ENCODE data around the gene MPC1L.
"Not testable (repeated sequence)": the region's sequence is repeated elsewhere in the genome, so short reads cannot be mapped to it uniquely, and the experiment has no call there.

The MPC1L gene

DNA sequence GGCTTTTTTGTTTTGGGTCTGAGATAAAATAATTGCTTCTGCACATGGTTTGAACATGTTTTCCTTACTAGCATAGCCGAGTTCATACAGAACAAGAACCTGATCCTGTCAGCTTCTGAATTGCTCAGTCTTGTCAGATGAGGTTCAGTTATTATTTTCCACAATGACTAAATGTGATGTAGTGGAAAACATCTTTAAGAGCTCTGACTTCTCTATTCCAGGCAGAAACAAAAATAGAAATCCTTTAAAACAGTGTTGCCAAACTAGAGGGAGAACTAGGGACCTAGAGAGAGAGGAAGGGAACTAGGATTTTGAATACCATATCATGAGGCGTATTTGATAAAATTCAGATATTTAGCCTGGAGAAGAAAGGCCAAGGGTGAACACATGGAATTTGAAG lies 40.4 kb upstream of the MPC1L start:
- Histone ChIP-seq H3K27ac (ENCODE audit: low read depth, low read length) (no peak overlapping the region), H3K9me3 (ENCODE audit: control insufficient read depth, insufficient read depth, low read depth, low read length) (peaks cover 3% of the 10 kb centered on the region; the same call in 1 of the 2 replicates), H3K9ac (ENCODE audit: low read length) (no peak overlapping the region)

DNA sequence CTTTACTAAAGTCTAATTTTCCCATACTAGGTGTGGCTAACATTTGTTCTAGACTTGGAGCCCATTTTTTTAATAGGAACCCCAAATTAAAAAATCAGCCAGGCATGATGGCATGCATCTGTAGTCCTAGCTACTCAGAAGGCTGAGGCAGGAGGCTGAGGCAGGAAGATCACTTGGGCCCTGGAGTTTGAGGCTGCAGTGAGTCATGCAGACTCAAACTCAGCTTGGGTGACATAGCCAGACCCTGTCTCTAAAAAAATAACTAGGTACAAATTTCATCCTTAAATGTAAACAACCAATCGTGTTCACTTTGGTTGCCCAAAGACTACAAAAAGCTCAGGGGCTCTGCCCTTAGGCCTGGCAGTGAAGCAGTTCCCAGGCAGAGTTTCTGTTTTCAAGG lies 35.6 kb upstream of the MPC1L start:
- not testable (repeated sequence) for H3K4me3 ChIP-seq (ENCODE audit: low read depth, low read length); H3K27ac ChIP-seq (ENCODE audit: low read depth, low read length); H3K27me3 ChIP-seq (ENCODE audit: control insufficient read depth, insufficient read depth, low read length); H3K4me1 ChIP-seq (ENCODE audit: control insufficient read depth, insufficient read depth, low read length); H3K9me3 ChIP-seq (ENCODE audit: control insufficient read depth, insufficient read depth, low read depth, low read length); H3K9ac ChIP-seq (ENCODE audit: low read length)
- peaks cover 17% of the 10 kb centered on the region for H3K36me3 ChIP-seq (ENCODE audit: control insufficient read depth, insufficient read depth, low read length)

More for the DNA sequence above, 40.4 kb upstream of the MPC1L start:
- no peaks in the 10 kb centered on the region for H3K27me3 ChIP-seq (ENCODE audit: control insufficient read depth, insufficient read depth, low read length)
- H3K36me3 ChIP-seq (ENCODE audit: control insufficient read depth, insufficient read depth, low read length), result no peaks in the 10 kb centered on the region
- H3K4me3 ChIP-seq (ENCODE audit: low read depth, low read length), result no peak overlapping the region
- H3K4me1 ChIP-seq (ENCODE audit: control insufficient read depth, insufficient read depth, low read length), result 0 out of 2 replicates have a peak, but pooled peaks cover 3% of the 10 kb centered on the region

DNA sequence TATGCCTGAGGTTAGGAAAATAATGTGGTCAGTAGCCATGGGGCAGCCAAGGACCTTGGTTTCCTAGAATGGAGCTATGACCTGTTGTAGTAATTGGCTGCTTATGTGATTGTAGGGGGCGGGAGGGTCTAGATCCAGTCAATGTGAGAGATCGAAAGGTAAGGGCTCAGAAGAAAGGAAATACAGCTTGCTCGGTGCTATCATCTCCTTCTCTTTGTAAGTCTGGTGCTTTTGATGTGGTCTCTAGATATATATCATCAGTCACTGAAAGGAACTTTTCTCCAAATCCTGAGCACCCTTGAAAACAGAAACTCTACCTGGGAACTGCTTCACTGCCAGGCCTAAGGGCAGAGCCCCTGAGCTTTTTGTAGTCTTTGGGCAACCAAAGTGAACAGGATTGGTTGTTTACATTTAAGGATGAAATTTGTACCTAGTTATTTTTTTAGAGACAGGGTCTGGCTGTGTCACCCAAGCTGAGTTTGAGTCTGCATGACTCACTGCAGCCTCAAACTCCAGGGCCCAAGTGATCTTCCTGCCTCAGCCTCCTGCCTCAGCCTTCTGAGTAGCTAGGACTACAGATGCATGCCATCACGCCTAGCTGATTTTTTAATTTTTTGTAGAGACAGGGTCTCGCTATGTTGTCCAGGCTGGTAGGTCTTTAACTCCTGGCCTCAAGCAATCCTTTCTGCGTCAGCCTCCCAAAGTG lies 33.5 kb upstream of the MPC1L start:
- H3K27ac ChIP-seq (ENCODE audit: low read depth, low read length); H3K9ac ChIP-seq (ENCODE audit: low read length); H3K27me3 ChIP-seq (ENCODE audit: control insufficient read depth, insufficient read depth, low read length); H3K9me3 ChIP-seq (ENCODE audit: control insufficient read depth, insufficient read depth, low read depth, low read length); H3K4me3 ChIP-seq (ENCODE audit: low read depth, low read length); H3K4me1 ChIP-seq (ENCODE audit: control insufficient read depth, insufficient read depth, low read length): not testable (repeated sequence)
- peaks cover 22% of the 10 kb centered on the region for H3K36me3 ChIP-seq (ENCODE audit: control insufficient read depth, insufficient read depth, low read length)

DNA sequence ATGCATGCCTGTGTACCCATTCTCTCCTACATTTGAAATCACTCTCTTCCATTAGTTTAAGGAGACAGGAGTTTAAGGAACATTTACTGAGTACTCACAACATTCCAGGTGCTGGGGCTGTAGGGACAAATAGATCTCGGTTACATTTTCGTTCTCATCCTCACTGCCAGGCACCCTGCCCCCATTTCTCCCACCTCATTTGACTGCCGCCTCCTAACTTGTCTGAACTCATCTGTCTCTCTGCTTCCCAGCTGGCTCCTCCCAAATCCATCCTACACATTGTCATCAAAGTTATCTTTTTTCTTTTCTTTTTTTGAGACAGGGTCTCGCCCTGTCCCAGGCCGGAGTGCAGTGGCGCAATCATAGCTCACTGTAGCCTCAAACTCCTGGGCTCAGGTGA lies 19.8 kb upstream of the MPC1L start:
- Histone ChIP-seq H3K36me3 (ENCODE audit: control insufficient read depth, insufficient read depth, low read length) (peaks cover 35% of the 10 kb centered on the region), H3K27ac (ENCODE audit: low read depth, low read length) (no peak overlapping the region), H3K9ac (ENCODE audit: low read length) (no peak overlapping the region), H3K4me3 (ENCODE audit: low read depth, low read length) (no peak overlapping the region), H3K27me3 (ENCODE audit: control insufficient read depth, insufficient read depth, low read length) (no peaks in the 10 kb centered on the region), H3K9me3 (ENCODE audit: control insufficient read depth, insufficient read depth, low read depth, low read length) (no peaks in the 10 kb centered on the region), H3K4me1 (ENCODE audit: control insufficient read depth, insufficient read depth, low read length) (no peaks in the 10 kb centered on the region)

DNA sequence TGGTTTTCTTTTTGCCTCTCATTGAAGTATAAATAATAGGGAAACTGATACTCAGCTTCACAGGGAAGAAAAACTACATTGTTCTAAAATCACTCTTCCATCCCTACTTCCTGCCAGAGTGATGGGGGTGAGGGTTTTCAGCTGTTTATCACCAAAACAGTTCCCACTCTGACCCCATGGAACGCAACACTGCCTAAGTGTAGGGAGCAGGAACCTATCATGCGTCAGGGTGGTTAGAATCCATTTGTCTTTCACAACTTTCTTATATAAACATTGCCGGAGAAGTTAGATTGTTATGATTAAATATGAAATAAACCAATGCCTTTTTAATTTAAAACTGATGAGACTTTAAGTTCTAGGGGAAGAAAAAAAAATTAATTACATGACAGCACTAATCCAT lies 15.8 kb upstream of the MPC1L start:
- Histone ChIP-seq H3K4me3 (ENCODE audit: low read depth, low read length) (no peak overlapping the region), H3K9me3 (ENCODE audit: control insufficient read depth, insufficient read depth, low read depth, low read length) (no peaks in the 10 kb centered on the region)

DNA sequence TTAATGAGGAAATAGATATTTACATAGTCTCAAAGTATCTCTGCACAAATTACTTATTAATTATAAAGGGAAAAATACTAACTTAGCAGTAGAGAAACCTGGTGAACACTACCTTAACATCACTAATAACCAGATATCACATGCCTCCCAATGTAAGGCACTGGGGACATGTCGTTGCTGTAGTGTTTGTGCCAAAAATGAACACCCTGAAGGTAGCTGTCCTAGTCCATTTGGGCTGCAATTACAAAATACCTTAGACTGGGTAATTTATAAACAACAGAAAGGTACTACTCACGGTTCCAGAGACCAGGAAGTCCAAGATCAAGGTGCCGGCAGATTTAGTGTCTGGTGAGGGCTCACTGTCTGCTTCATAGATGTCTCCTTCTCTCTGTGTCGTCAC lies 10.7 kb upstream of the MPC1L start:
- H3K36me3 ChIP-seq (ENCODE audit: control insufficient read depth, insufficient read depth, low read length), result no peaks in the 10 kb centered on the region
- H3K4me3 ChIP-seq (ENCODE audit: low read depth, low read length), result no peak overlapping the region
- no peaks in the 10 kb centered on the region for H3K4me1 ChIP-seq (ENCODE audit: control insufficient read depth, insufficient read depth, low read length)
- no peak overlapping the region for H3K27ac ChIP-seq (ENCODE audit: low read depth, low read length)
- no peak overlapping the region for H3K9ac ChIP-seq (ENCODE audit: low read length)
- H3K27me3 ChIP-seq (ENCODE audit: control insufficient read depth, insufficient read depth, low read length), result no peaks in the 10 kb centered on the region
- peaks cover 7% of the 10 kb centered on the region; the same call in 1 of the 2 replicates for H3K9me3 ChIP-seq (ENCODE audit: control insufficient read depth, insufficient read depth, low read depth, low read length)

More for the DNA sequence above, 15.8 kb upstream of the MPC1L start:
- H3K4me1 ChIP-seq (ENCODE audit: control insufficient read depth, insufficient read depth, low read length), result no peaks in the 10 kb centered on the region
- no peak overlapping the region for H3K9ac ChIP-seq (ENCODE audit: low read length)
- H3K36me3 ChIP-seq (ENCODE audit: control insufficient read depth, insufficient read depth, low read length), result peaks cover 5% of the 10 kb centered on the region; the same call in 1 of the 2 replicates
- no peaks in the 10 kb centered on the region for H3K27me3 ChIP-seq (ENCODE audit: control insufficient read depth, insufficient read depth, low read length)
- no peak overlapping the region for H3K27ac ChIP-seq (ENCODE audit: low read depth, low read length)

DNA sequence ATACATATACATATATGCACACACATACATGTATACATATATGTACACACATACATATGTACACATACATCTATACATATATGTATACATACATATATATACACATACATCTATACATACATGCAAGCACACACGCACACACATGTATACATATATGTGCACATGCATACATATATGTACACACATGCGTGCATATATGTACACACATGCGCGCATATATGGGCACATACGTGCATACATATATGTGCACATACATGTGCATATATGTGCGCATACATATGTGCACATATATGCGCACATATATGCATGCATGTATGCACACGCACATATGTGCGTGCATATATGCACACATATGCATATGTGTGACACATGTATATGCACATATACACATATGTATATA lies 7.3 kb upstream of the MPC1L start:
- Histone ChIP-seq H3K9me3 (ENCODE audit: control insufficient read depth, insufficient read depth, low read depth, low read length) (peaks cover 11% of the 10 kb centered on the region; the same call in 1 of the 2 replicates), H3K4me1 (ENCODE audit: control insufficient read depth, insufficient read depth, low read length) (no peaks in the 10 kb centered on the region), H3K27ac (ENCODE audit: low read depth, low read length) (no peak overlapping the region), H3K36me3 (ENCODE audit: control insufficient read depth, insufficient read depth, low read length) (no peaks in the 10 kb centered on the region), H3K9ac (ENCODE audit: low read length) (no peak overlapping the region), H3K4me3 (ENCODE audit: low read depth, low read length) (no peak overlapping the region), H3K27me3 (ENCODE audit: control insufficient read depth, insufficient read depth, low read length) (no peaks in the 10 kb centered on the region)

DNA sequence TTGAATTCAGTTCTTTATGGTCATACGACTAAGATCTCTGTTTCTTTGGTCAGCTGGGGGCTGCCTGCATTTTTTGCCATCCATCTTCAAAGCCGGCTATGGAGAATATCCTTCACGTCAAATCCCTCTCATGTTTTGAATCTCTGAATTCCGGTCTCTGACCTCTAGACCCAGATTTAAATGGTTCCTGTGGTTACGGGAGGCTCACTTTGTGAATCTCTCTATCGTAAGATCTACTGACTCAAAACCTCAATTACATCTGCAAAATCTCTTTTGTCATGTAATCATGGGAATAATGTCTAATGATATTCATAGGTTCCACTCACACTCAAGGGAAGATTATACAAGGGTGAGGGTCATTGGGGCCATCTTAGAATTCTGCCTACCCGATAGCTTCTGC lies 5.7 kb upstream of the MPC1L start:
- Histone ChIP-seq H3K9ac (ENCODE audit: low read length) (no peak overlapping the region), H3K4me3 (ENCODE audit: low read depth, low read length) (no peak overlapping the region), H3K4me1 (ENCODE audit: control insufficient read depth, insufficient read depth, low read length) (no peaks in the 10 kb centered on the region), H3K9me3 (ENCODE audit: control insufficient read depth, insufficient read depth, low read depth, low read length) (peaks cover 11% of the 10 kb centered on the region; the same call in 1 of the 2 replicates), H3K36me3 (ENCODE audit: control insufficient read depth, insufficient read depth, low read length) (no peaks in the 10 kb centered on the region), H3K27me3 (ENCODE audit: control insufficient read depth, insufficient read depth, low read length) (no peaks in the 10 kb centered on the region), H3K27ac (ENCODE audit: low read depth, low read length) (no peak overlapping the region)

DNA sequence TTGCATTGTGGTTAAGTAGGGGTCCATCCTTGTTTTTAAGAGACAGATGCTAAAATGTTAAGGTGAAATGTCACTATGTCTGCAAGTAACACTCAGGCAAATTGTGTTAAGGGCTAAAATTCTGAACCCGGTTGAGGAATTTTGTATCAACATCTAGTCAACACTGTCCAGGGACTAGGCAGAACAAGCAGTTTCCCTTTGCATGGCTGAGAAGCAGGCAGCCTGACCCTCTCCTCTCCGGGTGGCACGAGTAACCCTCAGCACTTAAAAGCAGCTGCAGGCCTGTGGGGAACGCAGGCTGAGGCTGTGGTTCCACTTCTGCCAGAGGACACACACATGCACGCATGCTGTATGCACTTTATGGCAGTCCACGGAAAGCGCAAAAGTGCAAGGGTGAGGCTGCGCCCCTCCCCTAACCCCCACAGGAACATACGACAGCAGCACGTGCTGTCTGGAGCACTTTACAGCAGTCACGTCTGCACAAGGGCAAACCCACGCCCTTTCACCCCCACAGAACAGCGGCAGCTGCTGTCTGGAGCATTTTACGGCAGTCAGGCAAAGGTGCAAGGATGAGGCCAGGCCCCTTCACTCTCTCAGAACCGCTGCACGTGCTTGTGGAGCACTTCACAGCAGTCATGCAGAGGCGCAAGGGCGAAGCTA lies 619 bp upstream of the MPC1L start:
- H3K27ac ChIP-seq (ENCODE audit: low read depth, low read length), result no peak overlapping the region
- H3K4me3 ChIP-seq (ENCODE audit: low read depth, low read length), result no peak overlapping the region
- H3K27me3 ChIP-seq (ENCODE audit: control insufficient read depth, insufficient read depth, low read length), result no peaks in the 10 kb centered on the region
- peaks cover 15% of the 10 kb centered on the region; the same call in 1 of the 2 replicates for H3K9me3 ChIP-seq (ENCODE audit: control insufficient read depth, insufficient read depth, low read depth, low read length)
- no peaks in the 10 kb centered on the region for H3K4me1 ChIP-seq (ENCODE audit: control insufficient read depth, insufficient read depth, low read length)
- H3K9ac ChIP-seq (ENCODE audit: low read length), result no peak overlapping the region
- H3K36me3 ChIP-seq (ENCODE audit: control insufficient read depth, insufficient read depth, low read length), result peaks cover 3% of the 10 kb centered on the region; the same call in 1 of the 2 replicates

DNA sequence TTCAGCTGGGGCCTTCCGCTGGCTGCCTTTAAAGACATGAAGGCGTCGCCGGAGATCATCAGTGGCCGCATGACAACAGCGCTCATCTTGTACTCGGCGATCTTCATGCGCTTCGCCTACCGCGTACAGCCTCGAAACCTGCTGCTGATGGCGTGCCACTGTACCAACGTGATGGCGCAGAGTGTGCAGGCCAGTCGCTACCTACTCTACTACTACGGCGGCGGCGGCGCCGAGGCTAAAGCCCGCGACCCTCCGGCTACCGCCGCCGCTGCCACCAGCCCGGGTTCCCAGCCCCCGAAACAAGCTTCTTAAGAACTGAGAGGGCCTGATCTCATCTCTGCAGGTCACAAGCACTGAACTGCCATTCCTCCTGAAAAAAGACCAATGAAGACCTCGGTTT lies 437 bp downstream of the MPC1L start:
- Histone ChIP-seq H3K27ac (ENCODE audit: low read depth, low read length) (no peak overlapping the region), H3K4me3 (ENCODE audit: low read depth, low read length) (no peak overlapping the region), H3K9me3 (ENCODE audit: control insufficient read depth, insufficient read depth, low read depth, low read length) (peaks cover 12% of the 10 kb centered on the region; the same call in 1 of the 2 replicates), H3K9ac (ENCODE audit: low read length) (no peak overlapping the region), H3K36me3 (ENCODE audit: control insufficient read depth, insufficient read depth, low read length) (peaks cover 12% of the 10 kb centered on the region), H3K4me1 (ENCODE audit: control insufficient read depth, insufficient read depth, low read length) (no peaks in the 10 kb centered on the region), H3K27me3 (ENCODE audit: control insufficient read depth, insufficient read depth, low read length) (no peaks in the 10 kb centered on the region)

DNA sequence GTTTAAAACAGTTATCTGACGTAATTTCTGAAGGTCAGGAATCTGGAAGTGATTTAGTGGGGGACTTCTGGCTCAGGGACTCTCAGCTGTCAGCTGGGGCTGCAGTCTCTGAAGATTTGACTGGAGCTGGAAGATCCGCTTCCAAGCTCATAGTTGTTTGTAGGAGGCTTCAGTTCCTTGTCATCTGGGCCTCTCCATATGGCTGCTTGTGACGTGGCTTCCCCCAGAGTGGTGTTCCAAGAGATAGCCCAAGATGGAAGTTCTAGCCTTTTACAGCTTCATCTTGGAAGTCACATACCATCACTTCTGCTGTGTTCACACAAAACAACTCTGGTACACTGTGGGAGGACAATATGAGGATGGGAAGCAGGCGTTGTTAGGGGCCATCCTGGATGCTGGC lies 2.1 kb downstream of the MPC1L start:
- H3K4me1 ChIP-seq (ENCODE audit: control insufficient read depth, insufficient read depth, low read length), result no peaks in the 10 kb centered on the region
- peaks cover 20% of the 10 kb centered on the region for H3K36me3 ChIP-seq (ENCODE audit: control insufficient read depth, insufficient read depth, low read length)
- H3K27me3 ChIP-seq (ENCODE audit: control insufficient read depth, insufficient read depth, low read length), result no peaks in the 10 kb centered on the region
- no peak overlapping the region for H3K4me3 ChIP-seq (ENCODE audit: low read depth, low read length)
- no peak overlapping the region for H3K9ac ChIP-seq (ENCODE audit: low read length)
- no peak overlapping the region for H3K27ac ChIP-seq (ENCODE audit: low read depth, low read length)
- peaks cover 12% of the 10 kb centered on the region; the same call in 1 of the 2 replicates for H3K9me3 ChIP-seq (ENCODE audit: control insufficient read depth, insufficient read depth, low read depth, low read length)

Measured in HUES6 (cell line).